Fibroblast of villous mesenchyme (primary cell): ENCODE results near the gene SRMS. TPM values are rescaled to one million over a fixed set of nuclear protein-coding genes. Genes with fewer than 3 reads are reported as not detected.

Source experiments
- DNase-seq: peaks from one replicate; pipeline ENCODE4 v3.0.0-alpha.2; 2010; ENCODE audit warnings: low read depth
- H3K4me3 ChIP-seq: 2 replicates; pipeline ENCODE4 v1.5.1; 2011; ENCODE audit warnings: low read depth, mild to moderate bottlenecking, low read length
- total RNA-seq: library from RNA; depleted of rRNA; stranded (reverse); fragments of >200 nt; gene quantifications from 2 replicates; pipeline ENCODE4 v1.2.3, GENCODE V29; 2012
- TF ChIP-seq, protein P1 (sequence below): IDR thresholded peaks from 2 replicates; pipeline ENCODE4 v1.5.1; 2012; ENCODE audit warnings: low read depth, mild to moderate bottlenecking, low read length; ENCODE audit not compliant: insufficient read depth

SRMS gene
- total RNA-seq, 1 donor = not detected

DNA sequence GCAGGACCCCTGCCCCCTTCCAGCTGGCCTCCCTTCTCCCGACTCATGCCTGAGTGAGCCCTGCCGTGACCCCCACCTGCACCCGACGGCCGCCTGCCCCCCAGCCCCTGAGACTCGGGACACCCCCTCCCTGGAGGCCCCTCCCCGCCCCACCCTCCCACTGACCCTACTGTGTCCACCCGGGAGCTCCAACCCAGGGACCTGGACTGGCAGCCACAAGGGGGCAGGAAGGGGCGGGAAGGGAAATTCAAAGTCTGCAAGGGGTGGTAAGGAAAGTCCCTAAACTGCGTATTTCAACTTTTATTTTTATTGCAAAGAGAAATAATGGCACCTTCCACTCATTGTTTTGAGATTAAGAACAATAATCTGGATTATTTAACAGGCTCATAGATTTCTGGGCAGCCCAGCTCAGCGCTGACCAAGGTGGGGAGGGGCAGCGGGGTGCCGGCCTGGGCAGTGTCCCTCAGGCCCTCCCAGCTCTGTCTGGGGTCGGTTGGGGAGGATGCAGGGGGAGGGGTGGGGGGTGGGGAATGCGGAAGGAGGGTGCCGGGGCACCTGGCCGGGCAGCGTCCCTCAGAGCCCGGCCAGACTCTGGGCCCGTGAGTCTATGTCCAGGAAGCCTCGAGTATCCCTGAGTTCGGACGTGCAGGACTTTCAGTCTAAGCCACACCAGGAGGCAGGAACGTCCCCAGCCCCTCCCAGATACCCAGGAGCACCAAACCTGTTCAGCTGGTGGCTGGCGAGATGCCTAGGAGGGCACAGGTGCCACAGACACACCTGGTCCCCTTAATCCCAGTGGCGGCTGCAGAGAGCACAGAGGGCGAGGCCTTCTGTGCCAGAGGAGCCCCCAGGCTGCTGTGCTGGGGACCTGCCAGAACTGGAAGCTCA lies 9.1 kb downstream of the SRMS start:
- peak overlapping the region; percentile 47 for H3K4me3 ChIP-seq
- DNase-seq = no peak
- TF ChIP-seq, protein P1, sequence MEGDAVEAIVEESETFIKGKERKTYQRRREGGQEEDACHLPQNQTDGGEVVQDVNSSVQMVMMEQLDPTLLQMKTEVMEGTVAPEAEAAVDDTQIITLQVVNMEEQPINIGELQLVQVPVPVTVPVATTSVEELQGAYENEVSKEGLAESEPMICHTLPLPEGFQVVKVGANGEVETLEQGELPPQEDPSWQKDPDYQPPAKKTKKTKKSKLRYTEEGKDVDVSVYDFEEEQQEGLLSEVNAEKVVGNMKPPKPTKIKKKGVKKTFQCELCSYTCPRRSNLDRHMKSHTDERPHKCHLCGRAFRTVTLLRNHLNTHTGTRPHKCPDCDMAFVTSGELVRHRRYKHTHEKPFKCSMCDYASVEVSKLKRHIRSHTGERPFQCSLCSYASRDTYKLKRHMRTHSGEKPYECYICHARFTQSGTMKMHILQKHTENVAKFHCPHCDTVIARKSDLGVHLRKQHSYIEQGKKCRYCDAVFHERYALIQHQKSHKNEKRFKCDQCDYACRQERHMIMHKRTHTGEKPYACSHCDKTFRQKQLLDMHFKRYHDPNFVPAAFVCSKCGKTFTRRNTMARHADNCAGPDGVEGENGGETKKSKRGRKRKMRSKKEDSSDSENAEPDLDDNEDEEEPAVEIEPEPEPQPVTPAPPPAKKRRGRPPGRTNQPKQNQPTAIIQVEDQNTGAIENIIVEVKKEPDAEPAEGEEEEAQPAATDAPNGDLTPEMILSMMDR = no peak

DNA sequence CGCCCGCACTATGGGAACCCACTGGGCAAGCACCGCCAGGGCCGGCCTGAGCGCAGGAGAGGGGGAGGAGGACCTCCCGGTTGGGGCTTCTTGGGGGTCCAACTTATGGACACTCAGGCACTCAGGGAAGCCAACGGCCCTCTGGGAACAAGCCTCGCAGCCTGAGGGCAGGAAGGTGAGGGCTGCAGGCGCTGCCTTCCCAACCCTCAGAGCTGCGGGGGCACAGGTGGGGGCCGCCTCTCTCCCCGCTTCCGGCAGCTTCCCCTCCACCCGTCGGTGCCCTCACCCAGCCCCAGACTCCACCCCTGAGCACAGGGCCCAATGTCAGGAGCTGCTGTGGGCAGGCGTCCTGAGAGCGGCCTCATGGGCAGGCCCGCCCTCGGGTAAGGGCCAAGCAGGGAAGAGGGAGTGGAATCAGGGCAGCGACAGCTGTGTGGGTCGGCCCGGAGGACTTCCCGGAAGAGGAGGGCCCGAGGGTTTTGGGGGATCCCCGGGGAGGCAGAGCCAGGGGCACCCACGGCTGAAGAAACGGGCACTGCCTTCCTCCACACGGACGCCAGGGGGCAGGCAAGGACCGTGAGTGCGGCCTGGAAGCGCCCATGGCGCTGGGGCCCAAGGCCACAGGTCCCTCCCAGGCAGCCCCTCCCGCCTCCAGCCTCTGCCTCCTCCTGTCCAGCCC lies 9.9 kb downstream of the SRMS start:
- DNase-seq = peak; percentile 96
- peak overlapping the region; percentile 47 for H3K4me3 ChIP-seq
- TF ChIP-seq, protein P1 = peak; percentile 91

DNA sequence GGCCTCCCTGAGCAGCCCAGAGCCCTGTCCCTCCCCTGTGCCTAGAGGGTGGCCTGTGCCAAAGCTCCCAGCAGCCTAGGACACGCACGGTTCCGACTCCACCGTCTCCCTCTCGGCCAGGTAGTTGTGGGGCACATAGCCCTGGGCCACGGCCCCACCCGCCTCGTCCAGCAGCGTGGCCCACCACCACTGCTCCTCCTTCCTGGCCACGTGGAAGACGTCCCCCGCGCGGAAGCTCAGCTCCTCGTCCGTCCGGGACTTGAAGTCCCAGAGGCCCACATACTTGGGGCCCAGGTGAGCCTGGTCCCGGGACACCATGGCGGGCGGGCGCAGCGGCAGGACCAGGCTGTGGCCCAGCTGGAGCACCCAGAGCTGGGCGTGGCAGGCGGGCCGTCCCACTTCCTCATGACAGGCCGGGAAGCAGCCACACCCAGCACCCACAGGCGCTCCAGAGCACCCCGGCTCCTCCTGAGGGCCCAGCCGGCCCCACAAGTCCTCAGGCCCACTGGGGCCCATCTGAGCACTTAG lies 10.5 kb downstream of the SRMS start, which contains the start of gene PTK6:
PTK6 (minus strand) TSS at position 380 of the 528 bp plus-strand sequence; CDS start at position 318, 62 bp downstream.
- TF ChIP-seq, protein P1 = no peak
- no peak for DNase-seq
- H3K4me3 ChIP-seq = peak within 1 kb of the TSS; percentile 47

DNA sequence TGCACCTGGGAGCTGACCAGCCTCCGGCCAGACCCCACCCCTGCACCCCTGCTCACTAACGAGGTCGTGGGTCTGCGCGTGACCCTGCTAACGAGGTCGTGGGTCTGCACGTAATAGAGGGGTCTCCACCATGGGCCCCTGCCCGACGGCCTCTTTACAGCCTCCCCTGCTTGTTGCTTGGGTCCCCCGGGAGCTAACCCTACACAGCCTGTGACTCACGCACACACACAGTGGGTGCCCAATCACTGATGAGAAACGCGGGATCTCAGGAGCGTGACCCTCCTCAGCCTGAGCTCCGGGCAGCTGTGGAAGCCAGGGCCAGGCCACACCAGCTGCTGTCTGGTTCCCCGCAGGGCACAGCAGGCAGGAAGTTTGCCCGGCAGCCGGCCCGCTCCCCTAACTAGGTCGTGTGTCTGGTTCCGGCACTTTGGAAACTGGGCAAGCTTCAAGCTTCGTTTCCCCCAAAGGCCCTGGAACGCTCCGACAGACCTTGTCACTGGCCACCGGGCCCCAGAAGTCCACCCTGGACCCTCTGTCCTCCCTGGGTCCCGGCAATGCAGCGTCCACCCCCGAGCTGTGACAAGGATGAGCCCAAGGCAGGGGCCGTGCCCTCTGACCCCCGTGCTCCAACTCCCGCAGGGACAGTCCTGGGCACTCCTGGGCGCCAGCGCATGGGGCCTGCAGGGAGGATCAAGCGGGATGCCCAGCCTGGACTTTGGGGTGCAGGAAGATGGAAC lies 11.1 kb downstream of the SRMS start:
- TF ChIP-seq, protein P1 = no peak
- peak; percentile 42 for DNase-seq
- no peak overlapping the region for H3K4me3 ChIP-seq

DNA sequence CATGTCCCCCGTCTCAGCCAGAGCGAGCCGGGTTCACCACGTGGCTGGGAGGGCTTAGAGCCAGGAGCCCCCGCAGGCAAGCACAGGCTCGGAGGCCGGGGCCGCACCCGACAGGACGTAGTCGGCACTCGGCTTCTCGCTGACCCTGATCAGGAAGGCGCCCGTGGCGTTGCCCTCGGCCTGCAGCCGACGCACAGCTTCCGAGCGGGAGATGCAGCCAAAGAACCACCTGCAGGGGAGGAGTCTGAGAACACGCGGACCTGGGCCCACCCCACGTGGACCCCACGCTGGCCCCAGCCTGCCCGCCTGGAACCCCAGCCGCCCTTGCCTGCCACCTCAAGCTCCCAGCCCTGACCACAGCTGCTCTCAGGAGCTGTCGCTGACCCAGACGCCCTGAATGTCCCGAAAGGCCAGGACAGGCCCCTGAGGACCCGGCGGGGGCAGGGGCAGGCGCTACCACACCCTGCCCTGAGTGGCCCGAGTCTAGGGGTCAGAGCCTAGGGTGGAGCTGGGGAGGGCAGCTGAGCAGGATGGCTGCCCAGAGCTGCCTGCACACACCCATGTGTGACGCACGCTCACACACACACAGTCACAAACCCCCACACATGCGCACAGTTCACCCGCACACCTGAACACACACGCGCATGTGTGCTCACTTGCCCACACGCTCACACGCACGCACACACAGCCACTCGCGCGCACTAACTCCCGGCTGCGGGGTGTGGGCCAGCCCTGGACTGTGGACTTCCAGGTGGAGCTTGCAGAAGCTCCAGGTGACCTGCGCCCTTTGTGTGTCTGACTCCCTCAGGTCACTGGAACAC lies 12.5 kb downstream of the SRMS start:
- TF ChIP-seq, protein P1 = no peak
- H3K4me3 ChIP-seq = no peak overlapping the region
- no peak for DNase-seq
